Measurements from ENCODE around the gene DUOXA2.

DUOXA2 gene

GRCh38 chr15:45136378-45136764, 22.2 kb downstream of the DUOXA2 start:
- DNase-seq, result no peak

GRCh38 chr15:45137703-45138102, 23.6 kb downstream of the DUOXA2 start:
- DNase-seq, result no peak

GRCh38 chr15:45138814-45139765, 25.0 kb downstream of the DUOXA2 start:
- no peak for DNase-seq

- no peak for DNase-seq
Measured at GRCh38 chr15:45139770-45140169, 25.6 kb downstream of the DUOXA2 start.

- no peak for DNase-seq
Measured at GRCh38 chr15:45140557-45141250, 26.6 kb downstream of the DUOXA2 start.

- DNase-seq, result no peak
Measured at GRCh38 chr15:45141386-45141785, 27.3 kb downstream of the DUOXA2 start.

GRCh38 chr15:45143056-45143455, 28.9 kb downstream of the DUOXA2 start:
- no peak for DNase-seq

GRCh38 chr15:45143946-45144345, 29.8 kb downstream of the DUOXA2 start:
- DNase-seq, result no peak

- no peak for DNase-seq
Measured at GRCh38 chr15:45144775-45145174, 30.6 kb downstream of the DUOXA2 start.

- no peak for DNase-seq
Measured at GRCh38 chr15:45146405-45146804, 32.3 kb downstream of the DUOXA2 start.

GRCh38 chr15:45147606-45148005, 33.5 kb downstream of the DUOXA2 start:
- DNase-seq, result no peak

- no peak for DNase-seq
Measured at GRCh38 chr15:45148076-45149059, 34.2 kb downstream of the DUOXA2 start.

GRCh38 chr15:45149060-45149459, 34.9 kb downstream of the DUOXA2 start:
- DNase-seq, result no peak

GRCh38 chr15:45150481-45150880, 36.4 kb downstream of the DUOXA2 start:
- DNase-seq, result no peak

- DNase-seq, result no peak
Measured at GRCh38 chr15:45150997-45151396, 36.9 kb downstream of the DUOXA2 start.

GRCh38 chr15:45151998-45152828, 38.1 kb downstream of the DUOXA2 start:
- DNase-seq, result no peak

- no peak for DNase-seq
Measured at GRCh38 chr15:45155739-45156138, 41.6 kb downstream of the DUOXA2 start.

- peak in 1 of 14 donors; percentile 46 for DNase-seq
Measured at GRCh38 chr15:45156744-45157455, 42.8 kb downstream of the DUOXA2 start.

- peak in 8 of 14 donors; percentile 17 to 73 (median 38) for DNase-seq
Measured at GRCh38 chr15:45157974-45158373, 43.8 kb downstream of the DUOXA2 start.

GRCh38 chr15:45161666-45162065, 47.5 kb downstream of the DUOXA2 start:
- DNase-seq, result no peak
